PC-9 (cell line): ENCODE measurements around the gene GSK3B.

Experiments used
- CTCF ChIP-seq: fragments of 200-600 bp; sonication (generic); conservative IDR thresholded peaks from 2 replicates; pipeline ENCODE4 v1.6.1; 2017; ENCODE audit warnings: mixed run types, antibody characterized with exemption, mild to moderate bottlenecking, moderate library complexity
- EZH2 ChIP-seq: fragments of 200-600 bp; sonication (generic); IDR thresholded peaks from 2 replicates; pipeline ENCODE4 v1.8.0; 2017; ENCODE audit warnings: antibody characterized with exemption, low read depth

GRCh38 chr3:120093119-120093910 lies 932 bp downstream of the GSK3B start:
- TF ChIP-seq CTCF, result no peak
- no peak for TF ChIP-seq EZH2
